Bladder microvascular endothelial cell (primary cell): ENCODE measurements around the gene LCN10. TPM values are rescaled to one million over a fixed set of nuclear protein-coding genes. Genes with fewer than 3 reads are reported as not detected.

ENCODE experiments used
- total RNA-seq: library from RNA; depleted of rRNA; stranded (reverse); fragments of >200 nt; gene quantifications from 2 replicates; pipeline ENCODE4 v1.2.3, GENCODE V29; 2014

The LCN10 gene
- 0.13 TPM in 1 of 2 replicates, not detected in the other for total RNA-seq

GRCh38 chr9:136742591-136743391 lies at the start of gene LCN10:
Gene LCN10, minus strand, starts transcription at chr9:136742940. Its CDS starts 37 bp downstream, at chr9:136742903.

GRCh38 chr9:136790640-136791515 lies 48.1 kb upstream of the LCN10 start, which contains the start of gene TMEM141:
Gene TMEM141, plus strand, starts transcription at chr9:136791344. Its CDS starts 27 bp downstream, at chr9:136791371.

GRCh38 chr9:136764301-136764891 lies 21.7 kb upstream of the LCN10 start, which contains the start of gene LCN15:
Gene LCN15, minus strand, starts transcription at chr9:136764518. Its CDS starts 30 bp downstream, at chr9:136764488.

GRCh38 chr9:136748201-136748600 lies 5.5 kb upstream of the LCN10 start, which contains the start of gene LCN6:
Gene LCN6, minus strand, starts transcription at chr9:136748525. Its CDS starts 42 bp downstream, at chr9:136748483.

GRCh38 chr9:136711751-136712689 lies 30.7 kb downstream of the LCN10 start, which contains the start of gene DIPK1B:
Gene DIPK1B, plus strand, starts transcription at chr9:136712572. Its CDS starts 94 bp downstream, at chr9:136712666.

Other genes starting within 250 kb of the LCN10 start
- gene NOTCH1, start 196.9 kb downstream of the LCN10 start, total RNA-seq: 132 and 251 TPM in 2 replicates
- 374 and 420 TPM in 2 replicates for gene EGFL7, start 80.0 kb downstream of the LCN10 start, total RNA-seq
- 33.7 and 40.7 TPM in 2 replicates for gene AGPAT2, start 55.5 kb downstream of the LCN10 start, total RNA-seq
- 109 and 161 TPM in 2 replicates for gene DIPK1B, start 30.4 kb downstream of the LCN10 start, total RNA-seq
- gene LCN6, start 5.6 kb upstream of the LCN10 start, total RNA-seq: not detected in 2 replicates
- gene LCN8, start 15.3 kb upstream of the LCN10 start, total RNA-seq: not detected in 2 replicates
- gene LCN15, start 21.6 kb upstream of the LCN10 start, total RNA-seq: not detected in 2 replicates
- gene TMEM141, start 48.4 kb upstream of the LCN10 start, total RNA-seq: 50.7 and 53.7 TPM in 2 replicates
- gene CCDC183, start 53.4 kb upstream of the LCN10 start, total RNA-seq: 0.81 and 1.1 TPM in 2 replicates
- 66.5 and 73.3 TPM in 2 replicates for gene RABL6, start 65.0 kb upstream of the LCN10 start, total RNA-seq
- 0.65 and 1.4 TPM in 2 replicates for gene AJM1, start 99.5 kb upstream of the LCN10 start, total RNA-seq
- gene PHPT1, start 106.5 kb upstream of the LCN10 start, total RNA-seq: 211 and 268 TPM in 2 replicates
- 0.97 and 6.2 TPM in 2 replicates for gene MAMDC4, start 109.4 kb upstream of the LCN10 start, total RNA-seq
- gene EDF1, start 123.4 kb upstream of the LCN10 start, total RNA-seq: 350 and 489 TPM in 2 replicates
- 20.9 and 35.2 TPM in 2 replicates for gene TRAF2, start 143.6 kb upstream of the LCN10 start, total RNA-seq
- gene FBXW5, start 201.8 kb upstream of the LCN10 start, total RNA-seq: 151 and 202 TPM in 2 replicates
- gene C8G, start 202.3 kb upstream of the LCN10 start, total RNA-seq: 1.2 TPM in 1 of 2 replicates, not detected in the other
- 0.19 TPM in 1 of 2 replicates, not detected in the other for gene LCN12, start 209.3 kb upstream of the LCN10 start, total RNA-seq
- 0.38 TPM in 1 of 2 replicates, not detected in the other for gene PTGDS, start 234.6 kb upstream of the LCN10 start, total RNA-seq
- gene LCNL1, start 240.1 kb upstream of the LCN10 start, total RNA-seq: 0.06 TPM in 1 of 2 replicates, not detected in the other
- gene PAXX, start 249.5 kb upstream of the LCN10 start, total RNA-seq: 7.7 and 10.7 TPM in 2 replicates